ENCODE results near the gene FOXN3. TPM values are rescaled to one million over a fixed set of nuclear protein-coding genes. Genes with fewer than 3 reads are reported as not detected.

FOXN3 gene
- total and polyA plus RNA-seq, 2 experiments from 2014 or later: 98.9 to 167 TPM

- Mint-ChIP-seq H3K27me3 (ENCODE audit: insufficient read depth, low read depth, poor library complexity) (peaks cover 12% of the 10 kb centered on the region), H3K36me3 (ENCODE audit: low read depth) (peaks cover 35% of the 10 kb centered on the region), H3K27ac (peak overlapping the region; percentile 77), H3K9me3 (no peaks in the 10 kb centered on the region; the same call in 2 of the 3 replicates), H3K4me1 (peaks cover 81% of the 10 kb centered on the region), H3K4me3 (no peak overlapping the region)
- H3K27me3 ChIP-seq (ENCODE audit: insufficient read depth): no peaks in the 10 kb centered on the region
- peak overlapping the region; percentile 83 for H3K27ac ChIP-seq (ENCODE audit: low read depth)
- peaks cover 68% of the 10 kb centered on the region for H4K20me1 ChIP-seq (replicated peaks; ENCODE audit: insufficient read depth)
- no peaks in the 10 kb centered on the region for H3K9me2 ChIP-seq (ENCODE audit: insufficient read depth)
- H3K79me2 ChIP-seq (replicated peaks; ENCODE audit: insufficient read depth): peaks cover 100% of the 10 kb centered on the region
- DNase-seq (ENCODE audit: low spot score) (no peak), ATAC-seq (no peak)
- no peak overlapping the region for H3K4me3 ChIP-seq
- no peaks in the 10 kb centered on the region for H3K36me3 ChIP-seq (ENCODE audit: insufficient read depth)
- H3F3A ChIP-seq (replicated peaks; ENCODE audit: low read depth): peaks cover 5% of the 10 kb centered on the region; the same call in 1 of the 2 replicates
- peaks cover 73% of the 10 kb centered on the region for H3K4me1 ChIP-seq (ENCODE audit: insufficient read depth)
- no peak for TF ChIP-seq STAT1 (IDR thresholded peaks at IDR 0.05; ENCODE audit: unreplicated experiment)
- TF ChIP-seq ZNF331 (CRISPR knock-in tag; IDR thresholded peaks at IDR 0.05; ENCODE audit: low read depth): no peak
- TF ChIP-seq EZH2 (IDR thresholded peaks at IDR 0.05; ENCODE audit: low read depth, unreplicated experiment): no peak
- TF ChIP-seq POLR2AphosphoS5 (IDR thresholded peaks at IDR 0.05; ENCODE audit: low read depth): no peak
- no peak for TF ChIP-seq REST (IDR thresholded peaks at IDR 0.05; ENCODE audit: unreplicated experiment)
- H2AFZ ChIP-seq: no peak overlapping the region
- H3K4me2 ChIP-seq: 0 out of 2 replicates have a peak overlapping the region, but pooled peaks have one; percentile 43
Observed at GRCh38 chr14:89391123-89391522, 25.9 kb downstream of the FOXN3 start.

GRCh38 chr14:89388853-89389252, 28.2 kb downstream of the FOXN3 start:
- Histone ChIP-seq H3K36me3 (ENCODE audit: insufficient read depth) (no peaks in the 10 kb centered on the region), H4K20me1 (replicated peaks; ENCODE audit: insufficient read depth) (peaks cover 57% of the 10 kb centered on the region), H3K4me1 (ENCODE audit: insufficient read depth) (peaks cover 85% of the 10 kb centered on the region), H3K4me3 (no peak overlapping the region), H3K27ac (ENCODE audit: low read depth) (peak overlapping the region; percentile 0; the same call in 1 of the 2 replicates), H3F3A (replicated peaks; ENCODE audit: low read depth) (peaks cover 5% of the 10 kb centered on the region; the same call in 1 of the 2 replicates), H3K79me2 (replicated peaks; ENCODE audit: insufficient read depth) (peaks cover 100% of the 10 kb centered on the region), H3K27me3 (ENCODE audit: insufficient read depth) (no peaks in the 10 kb centered on the region), H3K4me2 (no peak overlapping the region), H3K9me2 (ENCODE audit: insufficient read depth) (no peaks in the 10 kb centered on the region), H2AFZ (no peak overlapping the region)
- Mint-ChIP-seq H3K27ac (peak overlapping the region; percentile 58; the same call in 1 of the 2 replicates), H3K27me3 (ENCODE audit: insufficient read depth, low read depth, poor library complexity) (peaks cover 10% of the 10 kb centered on the region), H3K9me3 (no peaks in the 10 kb centered on the region; the same call in 2 of the 3 replicates), H3K4me1 (peaks cover 80% of the 10 kb centered on the region), H3K4me3 (no peak overlapping the region), H3K36me3 (ENCODE audit: low read depth) (peaks cover 35% of the 10 kb centered on the region)
- ATAC-seq (peak; percentile 45), DNase-seq (ENCODE audit: low spot score) (peak; percentile 63)
- no peak for TF ChIP-seq JUNB (IDR thresholded peaks at IDR 0.05; ENCODE audit: unreplicated experiment)
- TF ChIP-seq, protein P1, sequence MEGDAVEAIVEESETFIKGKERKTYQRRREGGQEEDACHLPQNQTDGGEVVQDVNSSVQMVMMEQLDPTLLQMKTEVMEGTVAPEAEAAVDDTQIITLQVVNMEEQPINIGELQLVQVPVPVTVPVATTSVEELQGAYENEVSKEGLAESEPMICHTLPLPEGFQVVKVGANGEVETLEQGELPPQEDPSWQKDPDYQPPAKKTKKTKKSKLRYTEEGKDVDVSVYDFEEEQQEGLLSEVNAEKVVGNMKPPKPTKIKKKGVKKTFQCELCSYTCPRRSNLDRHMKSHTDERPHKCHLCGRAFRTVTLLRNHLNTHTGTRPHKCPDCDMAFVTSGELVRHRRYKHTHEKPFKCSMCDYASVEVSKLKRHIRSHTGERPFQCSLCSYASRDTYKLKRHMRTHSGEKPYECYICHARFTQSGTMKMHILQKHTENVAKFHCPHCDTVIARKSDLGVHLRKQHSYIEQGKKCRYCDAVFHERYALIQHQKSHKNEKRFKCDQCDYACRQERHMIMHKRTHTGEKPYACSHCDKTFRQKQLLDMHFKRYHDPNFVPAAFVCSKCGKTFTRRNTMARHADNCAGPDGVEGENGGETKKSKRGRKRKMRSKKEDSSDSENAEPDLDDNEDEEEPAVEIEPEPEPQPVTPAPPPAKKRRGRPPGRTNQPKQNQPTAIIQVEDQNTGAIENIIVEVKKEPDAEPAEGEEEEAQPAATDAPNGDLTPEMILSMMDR (conservative IDR thresholded peaks at IDR 0.05; ENCODE audit: low read depth in 2 of 2): peak; percentile 20 to 45; a peak in 3 of 4 replicates

Measured in GM23338 (cell line).